ENCODE measurements around the gene OSTC.
"Not testable (repeated sequence)": the region's sequence is repeated elsewhere in the genome, so short reads cannot be mapped to it uniquely, and the experiment has no call there.

The OSTC gene

GRCh38 chr4:108646706-108647105 is 3.7 kb upstream of the OSTC start:
- no peak for DNase-seq (ENCODE audit: low read depth, low spot score)

- no peak for DNase-seq (ENCODE audit: low read depth, low spot score)
Measured at GRCh38 chr4:108649863-108650211, 562 bp upstream of the OSTC start.

- no peak for DNase-seq (ENCODE audit: low read depth, low spot score)
Measured at GRCh38 chr4:108651014-108651791, 804 bp downstream of the OSTC start.

- DNase-seq (ENCODE audit: low read depth, low spot score), result no peak
Measured at GRCh38 chr4:108662629-108663028, 12.2 kb downstream of the OSTC start.

- no peak for DNase-seq (ENCODE audit: low read depth, low spot score)
Measured at GRCh38 chr4:108674356-108674977, 24.1 kb downstream of the OSTC start.

GRCh38 chr4:108681321-108681809 is 31.0 kb downstream of the OSTC start:
- DNase-seq (ENCODE audit: low read depth, low spot score), result no peak

GRCh38 chr4:108683479-108683878 is 33.1 kb downstream of the OSTC start:
- no peak for DNase-seq (ENCODE audit: low read depth, low spot score)

- DNase-seq (ENCODE audit: low read depth, low spot score), result no peak
Measured at GRCh38 chr4:108685036-108685686, 34.8 kb downstream of the OSTC start.

- no peak for DNase-seq (ENCODE audit: low read depth, low spot score)
Measured at GRCh38 chr4:108690738-108691137, 40.3 kb downstream of the OSTC start.

- DNase-seq (ENCODE audit: low read depth, low spot score), result no peak
Measured at GRCh38 chr4:108693211-108693610, 42.8 kb downstream of the OSTC start.

- no peak for DNase-seq (ENCODE audit: low read depth, low spot score)
Measured at GRCh38 chr4:108693819-108694218, 43.4 kb downstream of the OSTC start.

- no peak for DNase-seq (ENCODE audit: low read depth, low spot score)
Measured at GRCh38 chr4:108694423-108694822, 44.0 kb downstream of the OSTC start.

- DNase-seq (ENCODE audit: low read depth, low spot score), result no peak
Measured at GRCh38 chr4:108695062-108695461, 44.7 kb downstream of the OSTC start.

- DNase-seq (ENCODE audit: low read depth, low spot score), result no peak
Measured at GRCh38 chr4:108696160-108696559, 45.8 kb downstream of the OSTC start.

- DNase-seq (ENCODE audit: low read depth, low spot score), result no peak
Measured at GRCh38 chr4:108700081-108700757, 49.8 kb downstream of the OSTC start.

- DNase-seq (ENCODE audit: low read depth, low spot score), result no peak
Measured at GRCh38 chr4:108702960-108703359, 52.6 kb downstream of the OSTC start.

GRCh38 chr4:108703370-108703769 is 53.0 kb downstream of the OSTC start:
- no peak for DNase-seq (ENCODE audit: low read depth, low spot score)

- no peak for DNase-seq (ENCODE audit: low read depth, low spot score)
Measured at GRCh38 chr4:108703966-108704365, 53.6 kb downstream of the OSTC start.

GRCh38 chr4:108706289-108706688 is 55.9 kb downstream of the OSTC start:
- no peak for DNase-seq (ENCODE audit: low read depth, low spot score)

GRCh38 chr4:108709234-108709633 is 58.8 kb downstream of the OSTC start:
- DNase-seq (ENCODE audit: low read depth, low spot score), result no peak

GRCh38 chr4:108709722-108710121 is 59.3 kb downstream of the OSTC start:
- DNase-seq (ENCODE audit: low read depth, low spot score), result no peak

GRCh38 chr4:108710578-108710977 is 60.2 kb downstream of the OSTC start:
- DNase-seq (ENCODE audit: low read depth, low spot score), result not testable (repeated sequence)
